HEK293 (cell line): ENCODE measurements around the gene ADSS1.

Source experiments
- CTCF ChIA-PET: fragments of 350-600 bp; formaldehyde crosslinking; extraction: SDS; loops from one replicate; lab custom pipeline; 2021; ENCODE audit warnings: antibody characterized with exemption; lab: Yijun Ruan, JAX
- POLR2A ChIA-PET: fragments of 300-600 bp; formaldehyde crosslinking; extraction: SDS; loops from one replicate; lab custom pipeline; 2020; ENCODE audit warnings: antibody characterized with exemption, inconsistent platforms; lab: Yijun Ruan, JAX
- H3K27ac ChIP-seq: fragments of 200-500 bp; sonication (Bioruptor generic); 2 replicates; pipeline ENCODE4 v1.5.1; 2014; ENCODE audit warnings: low read depth, low read length, control low read depth, inconsistent platforms; ENCODE audit errors: extremely low read depth
- H3K36me3 ChIP-seq, 2 experiments: fragments of 200-500 bp in 1 of 2; sonication (Bioruptor generic) in 1 of 2; 1 replicate in 1 of 2; 2 replicates in 1 of 2; pipeline ENCODE4 v1.5.1; 2014 to 2017; ENCODE audit warnings: inconsistent platforms in 2 of 2, low read length in 2 of 2; ENCODE audit not compliant: control insufficient read depth in 2 of 2, insufficient read depth in 1 of 2
- H3K4me1 ChIP-seq: fragments of 200-500 bp; sonication (Bioruptor generic); 2 replicates; pipeline ENCODE4 v1.5.1; 2014; ENCODE audit warnings: mild to moderate bottlenecking, low read length, inconsistent platforms; ENCODE audit not compliant: control insufficient read depth, insufficient read depth
- H3K4me3 ChIP-seq: 2 replicates; pipeline ENCODE4 v1.5.1; 2011; ENCODE audit warnings: low read depth, mild to moderate bottlenecking, control low read depth, low read length, moderate library complexity
- H3K9me3 ChIP-seq: fragments of 200-500 bp; sonication (Bioruptor generic); 2 replicates; pipeline ENCODE4 v1.5.1; 2014; ENCODE audit warnings: low read depth, low read length, inconsistent platforms; ENCODE audit not compliant: control insufficient read depth, insufficient read depth
- EGR2 ChIP-seq: fragments of 450-650 bp; formaldehyde crosslinking; IDR thresholded peaks from 2 replicates; pipeline ENCODE4 v1.5.1; 2016; ENCODE audit warnings: low read depth, missing biosample characterization, missing genetic modification characterization
- GLI2 ChIP-seq: fragments of 450-650 bp; formaldehyde crosslinking; IDR thresholded peaks from 2 replicates; pipeline ENCODE4; 2017; ENCODE audit warnings: missing biosample characterization, missing genetic modification characterization, low read depth, borderline replicate concordance
- GLIS1 ChIP-seq: fragments of 450-650 bp; formaldehyde crosslinking; IDR thresholded peaks from 2 replicates; pipeline ENCODE4 v1.5.1; 2016; ENCODE audit warnings: missing biosample characterization, missing genetic modification characterization
- HIC1 ChIP-seq: fragments of 450-650 bp; formaldehyde crosslinking; IDR thresholded peaks from 2 replicates; pipeline ENCODE4 v1.5.1; 2016; ENCODE audit warnings: missing biosample characterization, missing genetic modification characterization
- KLF1 ChIP-seq: fragments of 450-650 bp; formaldehyde crosslinking; IDR thresholded peaks from 2 replicates; pipeline ENCODE4 v1.5.1; 2016; ENCODE audit warnings: missing biosample characterization, missing genetic modification characterization
- KLF9 ChIP-seq: fragments of 450-650 bp; formaldehyde crosslinking; IDR thresholded peaks from 2 replicates; pipeline ENCODE4 v1.5.1; 2016; ENCODE audit warnings: missing biosample characterization, missing genetic modification characterization, low read depth
- MEIS1 ChIP-seq: sonication (generic); formaldehyde crosslinking; IDR thresholded peaks from 2 replicates; pipeline ENCODE4 v1.8.1; 2022; ENCODE audit warnings: missing genetic modification reagents, mild to moderate bottlenecking, borderline replicate concordance
- TCF7L2 ChIP-seq: IDR thresholded peaks from 2 replicates; pipeline ENCODE4 v1.6.1; 2011; ENCODE audit warnings: low read depth, mild to moderate bottlenecking, inconsistent platforms, low read length, moderate library complexity, borderline replicate concordance
- ZFHX2 ChIP-seq: fragments of 450-650 bp; formaldehyde crosslinking; conservative IDR thresholded peaks from 2 replicates; pipeline ENCODE4 v1.5.1; 2016; ENCODE audit warnings: missing biosample characterization, missing genetic modification characterization
- ZFP3 ChIP-seq: fragments of 450-650 bp; formaldehyde crosslinking; IDR thresholded peaks from 2 replicates; pipeline ENCODE4 v1.5.1; 2016; ENCODE audit warnings: low read depth, missing biosample characterization, missing genetic modification characterization
- ZIC2 ChIP-seq: fragments of 450-650 bp; formaldehyde crosslinking; IDR thresholded peaks from 2 replicates; pipeline ENCODE4 v1.5.1; 2016; ENCODE audit warnings: missing biosample characterization, missing genetic modification characterization
- ZNF169 ChIP-seq: fragments of 450-650 bp; formaldehyde crosslinking; IDR thresholded peaks from 2 replicates; pipeline ENCODE4 v1.5.1; 2016; ENCODE audit warnings: missing biosample characterization, missing genetic modification characterization
- ZNF280C ChIP-seq: fragments of 450-650 bp; formaldehyde crosslinking; IDR thresholded peaks from 2 replicates; pipeline ENCODE4 v1.5.1; 2016; ENCODE audit warnings: missing biosample characterization, missing genetic modification characterization
- ZNF426 ChIP-seq: fragments of 450-650 bp; formaldehyde crosslinking; IDR thresholded peaks from 2 replicates; pipeline ENCODE4 v1.5.1; 2017; ENCODE audit warnings: missing biosample characterization, missing genetic modification characterization, mild to moderate bottlenecking, inconsistent platforms, moderate library complexity
- ZNF48 ChIP-seq: fragments of 450-650 bp; formaldehyde crosslinking; IDR thresholded peaks from 2 replicates; pipeline ENCODE4 v1.5.1; 2016; ENCODE audit warnings: missing biosample characterization, missing genetic modification characterization
- ZNF585B ChIP-seq: fragments of 450-650 bp; formaldehyde crosslinking; IDR thresholded peaks from 2 replicates; pipeline ENCODE4 v1.5.1; 2016; ENCODE audit warnings: missing biosample characterization, missing genetic modification characterization
- ZNF792 ChIP-seq: fragments of 450-650 bp; formaldehyde crosslinking; IDR thresholded peaks from 2 replicates; pipeline ENCODE4 v1.5.1; 2016; ENCODE audit warnings: missing biosample characterization, missing genetic modification characterization
- ZSCAN5A ChIP-seq: fragments of 450-650 bp; formaldehyde crosslinking; IDR thresholded peaks from 2 replicates; pipeline ENCODE4 v1.5.1; 2016; ENCODE audit warnings: missing biosample characterization, missing genetic modification characterization
- TF ChIP-seq, protein P1 (sequence below): fragments of 450-650 bp; formaldehyde crosslinking; IDR thresholded peaks from 2 replicates; pipeline ENCODE4 v1.5.1; 2016; ENCODE audit warnings: missing biosample characterization, missing genetic modification characterization, borderline replicate concordance
- TF ChIP-seq, protein P2 (sequence below): fragments of 450-650 bp; formaldehyde crosslinking; IDR thresholded peaks from 2 replicates; pipeline ENCODE4 v1.5.1; 2016; ENCODE audit warnings: missing biosample characterization, missing genetic modification characterization
- TF ChIP-seq, protein P3 (sequence below): fragments of 450-650 bp; formaldehyde crosslinking; IDR thresholded peaks from 2 replicates; pipeline ENCODE4 v1.5.1; 2016; ENCODE audit warnings: missing biosample characterization, missing genetic modification characterization

ADSS1 gene

DNA sequence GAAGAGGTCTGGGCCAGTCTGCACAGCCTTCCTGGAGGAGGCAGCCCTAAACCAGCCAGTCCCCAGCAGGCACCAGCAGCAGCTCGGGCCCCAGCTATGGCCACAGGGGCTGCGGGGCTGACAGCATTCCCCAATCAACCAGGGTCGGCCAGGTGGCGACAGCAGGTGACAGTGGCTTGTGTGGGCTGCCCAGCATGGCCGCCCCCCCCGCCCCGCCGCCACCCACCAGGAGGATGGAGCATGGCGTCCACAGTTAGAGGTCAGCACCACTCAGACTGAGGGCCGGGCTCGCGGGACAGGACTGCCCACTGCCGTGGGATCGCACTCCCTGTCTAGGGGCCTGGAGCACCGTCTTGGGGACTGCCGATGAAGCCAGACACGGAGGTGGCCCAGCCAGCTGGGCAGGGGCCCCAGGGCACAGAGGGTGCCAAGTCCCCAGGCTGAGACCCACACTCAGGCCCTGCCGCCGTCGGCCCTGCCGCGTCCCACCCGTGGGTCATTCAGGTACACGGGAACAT, 56.5 kb downstream of the ADSS1 start (continued):
- TF ChIP-seq ZNF585B (tag by site-specific recombination), result no peak
- no peak for TF ChIP-seq ZFP3 (tag by site-specific recombination)
- TF ChIP-seq ZNF792 (tag by site-specific recombination), result no peak

- Histone ChIP-seq H3K4me3 (no peak overlapping the region), H3K9me3 (no peaks in the 10 kb centered on the region), H3K36me3 (peaks cover 0 to 86% of the 10 kb centered on the region in 2 experiments; a peak in 1 of 3 replicates), H3K4me1 (no peaks in the 10 kb centered on the region), H3K27ac (no peak overlapping the region)
- POLR2A ChIA-PET, result interaction anchor here (1.0 to 1.1 kb wide), 2 partner anchors 13 to 29 kb away, joined by 3 to 4 read pairs; partner anchors contain the start of gene SIVA1
- TF ChIP-seq KLF1 (tag by site-specific recombination), result peak; percentile 48; the same call in 1 of the 2 replicates
- TF ChIP-seq GLI2, result no peak
- no peak for TF ChIP-seq HIC1 (tag by site-specific recombination)
- TF ChIP-seq GLIS1 (tag by site-specific recombination), result peak; percentile 75
- 0 out of 2 replicates have a peak, but pooled peaks have one; percentile 16 for TF ChIP-seq KLF9 (tag by site-specific recombination)
- no peak for TF ChIP-seq ZSCAN5A (tag by site-specific recombination)
- peak; percentile 97 for TF ChIP-seq ZIC2
- TF ChIP-seq, protein P1, sequence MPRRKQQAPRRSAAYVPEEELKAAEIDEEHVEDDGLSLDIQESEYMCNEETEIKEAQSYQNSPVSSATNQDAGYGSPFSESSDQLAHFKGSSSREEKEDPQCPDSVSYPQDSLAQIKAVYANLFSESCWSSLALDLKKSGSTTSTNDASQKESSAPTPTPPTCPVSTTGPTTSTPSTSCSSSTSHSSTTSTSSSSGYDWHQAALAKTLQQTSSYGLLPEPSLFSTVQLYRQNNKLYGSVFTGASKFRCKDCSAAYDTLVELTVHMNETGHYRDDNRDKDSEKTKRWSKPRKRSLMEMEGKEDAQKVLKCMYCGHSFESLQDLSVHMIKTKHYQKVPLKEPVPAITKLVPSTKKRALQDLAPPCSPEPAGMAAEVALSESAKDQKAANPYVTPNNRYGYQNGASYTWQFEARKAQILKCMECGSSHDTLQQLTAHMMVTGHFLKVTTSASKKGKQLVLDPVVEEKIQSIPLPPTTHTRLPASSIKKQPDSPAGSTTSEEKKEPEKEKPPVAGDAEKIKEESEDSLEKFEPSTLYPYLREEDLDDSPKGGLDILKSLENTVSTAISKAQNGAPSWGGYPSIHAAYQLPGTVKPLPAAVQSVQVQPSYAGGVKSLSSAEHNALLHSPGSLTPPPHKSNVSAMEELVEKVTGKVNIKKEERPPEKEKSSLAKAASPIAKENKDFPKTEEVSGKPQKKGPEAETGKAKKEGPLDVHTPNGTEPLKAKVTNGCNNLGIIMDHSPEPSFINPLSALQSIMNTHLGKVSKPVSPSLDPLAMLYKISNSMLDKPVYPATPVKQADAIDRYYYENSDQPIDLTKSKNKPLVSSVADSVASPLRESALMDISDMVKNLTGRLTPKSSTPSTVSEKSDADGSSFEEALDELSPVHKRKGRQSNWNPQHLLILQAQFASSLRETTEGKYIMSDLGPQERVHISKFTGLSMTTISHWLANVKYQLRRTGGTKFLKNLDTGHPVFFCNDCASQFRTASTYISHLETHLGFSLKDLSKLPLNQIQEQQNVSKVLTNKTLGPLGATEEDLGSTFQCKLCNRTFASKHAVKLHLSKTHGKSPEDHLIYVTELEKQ (tag by site-specific recombination), result no peak
- TF ChIP-seq, protein P2, sequence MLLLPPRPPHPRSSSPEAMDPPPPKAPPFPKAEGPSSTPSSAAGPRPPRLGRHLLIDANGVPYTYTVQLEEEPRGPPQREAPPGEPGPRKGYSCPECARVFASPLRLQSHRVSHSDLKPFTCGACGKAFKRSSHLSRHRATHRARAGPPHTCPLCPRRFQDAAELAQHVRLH (tag by site-specific recombination), result no peak
- TF ChIP-seq, protein P3, sequence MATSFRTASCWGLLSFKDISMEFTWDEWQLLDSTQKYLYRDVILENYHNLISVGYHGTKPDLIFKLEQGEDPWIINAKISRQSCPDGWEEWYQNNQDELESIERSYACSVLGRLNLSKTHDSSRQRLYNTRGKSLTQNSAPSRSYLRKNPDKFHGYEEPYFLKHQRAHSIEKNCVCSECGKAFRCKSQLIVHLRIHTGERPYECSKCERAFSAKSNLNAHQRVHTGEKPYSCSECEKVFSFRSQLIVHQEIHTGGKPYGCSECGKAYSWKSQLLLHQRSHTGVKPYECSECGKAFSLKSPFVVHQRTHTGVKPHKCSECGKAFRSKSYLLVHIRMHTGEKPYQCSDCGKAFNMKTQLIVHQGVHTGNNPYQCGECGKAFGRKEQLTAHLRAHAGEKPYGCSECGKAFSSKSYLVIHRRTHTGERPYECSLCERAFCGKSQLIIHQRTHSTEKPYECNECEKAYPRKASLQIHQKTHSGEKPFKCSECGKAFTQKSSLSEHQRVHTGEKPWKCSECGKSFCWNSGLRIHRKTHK (tag by site-specific recombination), result no peak
- no peak for TF ChIP-seq ZNF169
- peak; percentile 50 for TF ChIP-seq ZFHX2 (tag by site-specific recombination)
- peak; percentile 31; the same call in 1 of the 2 replicates for TF ChIP-seq EGR2
- TF ChIP-seq ZNF426 (tag by site-specific recombination), result no peak
- no peak for TF ChIP-seq TCF7L2
- TF ChIP-seq ZNF280C, result no peak
- TF ChIP-seq ZNF48 (tag by site-specific recombination), result no peak
- no peak for TF ChIP-seq MEIS1 (CRISPR knock-in tag)
- CTCF ChIA-PET, result no interaction called here
Measured at GRCh38 chr14:104781271-104782077, 57.4 kb downstream of the ADSS1 start.
